HUES48 (cell line): ENCODE measurements around the gene NDUFV1.
"Not testable (repeated sequence)": the region's sequence is repeated elsewhere in the genome, so short reads cannot be mapped to it uniquely, and the experiment has no call there.

ENCODE experiments used
- H3K27ac ChIP-seq: one replicate; pipeline ENCODE4 v1.7.0; 2013; ENCODE audit warnings: low read depth, low read length, inconsistent platforms
- H3K27me3 ChIP-seq: 2 replicates; pipeline ENCODE4 v1.6.1; 2013; ENCODE audit warnings: mild to moderate bottlenecking, low read length; ENCODE audit not compliant: control insufficient read depth, insufficient read depth
- H3K36me3 ChIP-seq: 2 replicates; pipeline ENCODE4 v1.6.1; 2013; ENCODE audit warnings: low read length; ENCODE audit not compliant: control insufficient read depth, insufficient read depth
- H3K4me1 ChIP-seq: 2 replicates; pipeline ENCODE4 v1.6.1; 2013; ENCODE audit warnings: mild to moderate bottlenecking, low read length; ENCODE audit not compliant: control insufficient read depth, insufficient read depth
- H3K4me3 ChIP-seq: 2 replicates; pipeline ENCODE4 v1.5.1; 2013; ENCODE audit warnings: mild to moderate bottlenecking, low read depth, low read length
- H3K9ac ChIP-seq: 2 replicates; pipeline ENCODE4 v1.6.1; 2013; ENCODE audit warnings: mild to moderate bottlenecking, low read depth, low read length, moderate library complexity
- H3K9me3 ChIP-seq: 2 replicates; pipeline ENCODE4 v1.6.1; 2013; ENCODE audit warnings: low read length; ENCODE audit not compliant: control insufficient read depth, insufficient read depth

Gene NDUFV1

GRCh38 chr11:67606492-67607295 lies at the start of gene NDUFV1:
NDUFV1 (plus strand) TSS chr11:67606936; CDS start chr11:67607005, 69 bp downstream.
- Histone ChIP-seq H3K9me3 (no peaks in the 10 kb centered on the region), H3K36me3 (peaks cover 34% of the 10 kb centered on the region), H3K27ac (no peak within 1 kb of the TSS), H3K9ac (peak within 1 kb of the TSS; percentile 56), H3K4me3 (peak within 1 kb of the TSS; percentile 98), H3K4me1 (peaks cover 34% of the 10 kb centered on the region), H3K27me3 (no peaks in the 10 kb centered on the region)

GRCh38 chr11:67558084-67558772 lies 48.5 kb upstream of the NDUFV1 start:
- Histone ChIP-seq H3K9me3 (no peaks in the 10 kb centered on the region), H3K4me1 (peaks cover 3% of the 10 kb centered on the region; the same call in 1 of the 2 replicates), H3K36me3 (no peaks in the 10 kb centered on the region), H3K27me3 (no peaks in the 10 kb centered on the region), H3K4me3 (no peak overlapping the region), H3K9ac (no peak overlapping the region), H3K27ac (no peak overlapping the region)

DNA sequence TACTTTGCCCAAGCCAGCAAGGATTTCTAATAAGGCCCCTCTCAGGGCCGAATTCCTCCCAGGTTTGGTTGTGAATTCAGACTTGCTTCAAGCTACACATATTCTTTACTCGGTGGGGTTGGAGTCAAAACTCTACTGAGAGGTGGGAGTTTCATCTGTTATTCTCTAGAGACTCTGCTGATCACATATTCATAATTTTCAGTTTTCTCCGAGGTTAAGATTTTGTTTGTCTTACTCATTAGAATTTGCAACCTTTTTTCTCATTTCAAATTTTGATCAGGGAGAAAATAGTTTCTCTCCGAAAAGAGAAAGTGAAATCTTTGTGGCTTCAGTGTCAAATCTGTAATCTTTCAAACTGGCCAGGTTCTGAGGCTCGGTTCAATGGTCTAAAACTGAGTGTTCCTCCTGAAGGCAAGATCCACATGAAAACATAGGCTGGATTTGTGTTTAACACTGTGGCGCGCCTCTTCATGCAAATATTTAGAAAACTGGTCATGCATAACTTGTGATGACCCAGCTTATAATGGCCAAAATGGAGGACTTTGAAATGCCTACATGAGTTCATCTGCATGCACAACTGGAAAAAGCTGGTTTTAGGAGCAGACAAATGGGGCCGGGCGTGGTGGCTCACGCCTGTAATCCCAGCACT lies 44.6 kb upstream of the NDUFV1 start:
- Histone ChIP-seq H3K9ac (no peak overlapping the region), H3K4me1 (peaks cover 3% of the 10 kb centered on the region; the same call in 1 of the 2 replicates), H3K4me3 (no peak overlapping the region), H3K27me3 (no peaks in the 10 kb centered on the region), H3K27ac (no peak overlapping the region), H3K9me3 (no peaks in the 10 kb centered on the region), H3K36me3 (no peaks in the 10 kb centered on the region)

DNA sequence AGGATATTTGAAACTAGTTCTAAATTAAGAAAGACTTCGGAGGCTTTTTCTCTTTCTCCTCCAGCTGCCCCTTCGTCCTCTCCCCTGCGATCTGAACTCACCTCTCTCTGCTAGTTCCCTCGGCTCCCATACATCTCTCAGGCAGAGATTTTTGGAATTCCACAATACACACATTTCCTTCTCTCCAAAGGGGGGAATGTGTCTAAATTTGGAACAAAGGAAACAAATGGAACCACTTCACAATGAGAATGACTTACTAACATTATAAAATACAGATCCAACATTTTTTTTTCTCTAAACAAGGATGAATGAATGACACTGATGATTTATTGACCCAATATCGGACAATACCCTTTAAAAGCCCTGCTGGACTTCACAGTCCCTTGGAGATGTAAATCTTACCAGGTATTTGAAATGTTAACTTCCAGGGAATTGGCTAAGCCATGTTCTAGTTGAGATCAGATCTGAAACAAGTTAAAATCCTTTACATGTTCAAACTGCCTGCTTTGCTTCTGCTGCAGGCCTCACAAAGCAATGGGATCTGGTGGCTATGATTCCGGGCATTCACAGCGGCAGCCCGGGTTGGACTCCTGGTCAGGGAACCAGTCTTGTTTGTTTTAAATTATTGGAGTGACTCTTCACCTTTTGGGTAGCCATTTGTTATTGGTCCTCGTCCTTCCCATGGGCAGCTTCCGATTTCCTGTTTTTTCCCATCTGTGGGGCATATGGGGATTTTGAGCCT lies 43.6 kb upstream of the NDUFV1 start:
- Histone ChIP-seq H3K4me1 (peaks cover 3% of the 10 kb centered on the region; the same call in 1 of the 2 replicates), H3K4me3 (no peak overlapping the region), H3K9me3 (no peaks in the 10 kb centered on the region), H3K27me3 (no peaks in the 10 kb centered on the region), H3K9ac (no peak overlapping the region), H3K27ac (peak overlapping the region; percentile 15), H3K36me3 (no peaks in the 10 kb centered on the region)

- not testable (repeated sequence) for H3K9me3 ChIP-seq, H3K4me1 ChIP-seq, H3K36me3 ChIP-seq, H3K27me3 ChIP-seq, H3K4me3 ChIP-seq, H3K9ac ChIP-seq
- peak overlapping the region; percentile 15 for H3K27ac ChIP-seq
Observed at GRCh38 chr11:67563705-67564114, 43.0 kb upstream of the NDUFV1 start.

DNA sequence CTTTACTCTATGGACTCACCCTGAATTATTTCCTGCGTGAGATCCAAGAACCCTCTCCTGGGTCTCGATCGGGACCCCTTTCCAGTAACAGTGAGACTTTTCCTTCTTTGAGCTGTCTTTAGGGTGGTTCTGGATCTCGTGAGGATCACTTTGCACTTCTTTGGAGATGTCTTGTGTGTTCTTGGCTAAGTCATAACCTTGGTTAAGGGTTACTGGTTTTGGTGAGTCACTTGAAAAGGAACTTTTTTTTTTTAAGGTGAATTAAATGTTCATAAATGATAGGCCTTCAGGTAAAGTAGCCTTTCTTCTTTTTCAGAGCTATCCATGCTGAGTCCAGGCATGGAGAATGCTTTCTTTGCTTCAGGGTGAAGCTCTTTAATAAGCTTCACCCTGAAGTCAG lies 42.5 kb upstream of the NDUFV1 start:
- Histone ChIP-seq H3K9me3 (no peaks in the 10 kb centered on the region), H3K27ac (no peak overlapping the region), H3K4me3 (no peak overlapping the region), H3K36me3 (no peaks in the 10 kb centered on the region), H3K9ac (no peak overlapping the region), H3K4me1 (peaks cover 3% of the 10 kb centered on the region; the same call in 1 of the 2 replicates), H3K27me3 (no peaks in the 10 kb centered on the region)

DNA sequence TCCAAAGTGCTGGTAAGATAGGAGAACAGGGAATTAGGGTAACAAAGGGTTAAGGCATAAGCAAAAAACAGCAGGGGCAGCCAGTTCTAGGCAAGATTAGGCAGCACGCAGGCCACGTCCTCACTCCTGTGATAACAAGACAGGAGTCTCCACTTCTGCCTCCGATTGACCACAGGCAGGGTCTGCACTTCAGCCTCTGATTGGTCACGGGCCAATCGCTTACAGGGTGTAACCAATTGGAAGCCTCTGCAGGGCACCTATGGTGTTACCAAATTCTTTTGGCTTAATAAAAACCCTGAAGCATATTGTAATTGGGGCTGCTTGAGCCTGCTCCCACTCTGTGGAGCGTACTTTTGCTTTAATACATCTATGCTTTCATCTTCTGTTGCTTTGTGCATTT lies 35.3 kb upstream of the NDUFV1 start:
- H3K9ac ChIP-seq: no peak overlapping the region
- H3K4me1 ChIP-seq: no peaks in the 10 kb centered on the region
- no peaks in the 10 kb centered on the region for H3K9me3 ChIP-seq
- H3K36me3 ChIP-seq: no peaks in the 10 kb centered on the region
- no peak overlapping the region for H3K27ac ChIP-seq
- no peak overlapping the region for H3K4me3 ChIP-seq
- H3K27me3 ChIP-seq: no peaks in the 10 kb centered on the region

DNA sequence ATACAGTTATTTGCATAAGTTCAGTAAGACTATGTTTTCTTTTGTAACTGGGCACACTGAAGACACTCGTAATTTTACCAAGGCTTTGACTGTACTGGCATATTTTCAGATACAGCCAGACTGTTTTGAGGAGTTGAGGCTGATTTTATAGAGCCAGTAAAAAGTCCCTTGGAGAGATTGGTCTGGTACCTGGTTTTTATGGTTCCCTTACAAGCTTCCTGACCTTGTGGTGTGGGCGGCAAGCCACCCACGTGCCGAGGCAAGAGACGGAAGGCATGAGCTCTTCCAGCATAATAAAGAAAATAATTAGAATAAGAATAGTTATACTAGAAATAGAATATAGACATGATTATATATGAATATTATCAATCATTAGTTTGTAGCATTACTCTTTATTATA lies 34.4 kb upstream of the NDUFV1 start:
- Histone ChIP-seq H3K27ac (no peak overlapping the region), H3K9ac (no peak overlapping the region), H3K9me3 (no peaks in the 10 kb centered on the region), H3K36me3 (no peaks in the 10 kb centered on the region), H3K4me1 (no peaks in the 10 kb centered on the region), H3K27me3 (no peaks in the 10 kb centered on the region), H3K4me3 (no peak overlapping the region)

DNA sequence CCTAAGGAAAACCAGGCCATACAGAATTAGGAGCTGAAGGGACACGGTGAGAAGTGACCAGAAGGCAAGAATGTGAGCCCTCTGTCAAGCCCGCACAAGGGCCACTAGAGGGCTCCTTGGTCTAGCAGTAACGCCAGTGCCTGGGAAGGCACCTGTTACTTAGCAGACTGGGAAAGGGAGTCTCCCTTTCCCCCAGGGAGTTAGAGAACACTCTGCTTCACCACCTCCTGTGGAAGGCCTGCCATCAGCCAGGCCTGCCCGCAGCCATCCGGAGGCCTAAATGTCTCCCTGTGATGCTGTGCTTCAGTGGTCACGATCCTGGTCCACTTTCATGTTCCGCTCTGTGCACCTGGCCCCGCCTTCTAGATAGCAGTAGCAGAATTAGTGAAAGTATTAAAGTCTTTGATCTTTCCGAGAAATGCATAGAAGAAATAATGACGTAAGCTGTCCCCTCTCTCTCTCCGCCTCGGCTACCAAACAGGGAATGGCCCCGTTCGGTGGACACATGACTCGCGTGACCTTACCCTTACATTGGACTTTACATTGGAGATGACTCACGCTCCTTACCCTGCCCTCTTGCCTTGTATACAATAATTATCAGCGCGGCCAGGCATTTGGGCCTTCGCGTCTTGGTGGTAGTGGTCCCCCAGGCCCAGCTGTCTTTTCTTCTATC lies 33.9 kb upstream of the NDUFV1 start:
- Histone ChIP-seq H3K9me3 (no peaks in the 10 kb centered on the region), H3K9ac (no peak overlapping the region), H3K4me3 (no peak overlapping the region), H3K4me1 (no peaks in the 10 kb centered on the region), H3K27ac (no peak overlapping the region), H3K27me3 (no peaks in the 10 kb centered on the region), H3K36me3 (no peaks in the 10 kb centered on the region)

DNA sequence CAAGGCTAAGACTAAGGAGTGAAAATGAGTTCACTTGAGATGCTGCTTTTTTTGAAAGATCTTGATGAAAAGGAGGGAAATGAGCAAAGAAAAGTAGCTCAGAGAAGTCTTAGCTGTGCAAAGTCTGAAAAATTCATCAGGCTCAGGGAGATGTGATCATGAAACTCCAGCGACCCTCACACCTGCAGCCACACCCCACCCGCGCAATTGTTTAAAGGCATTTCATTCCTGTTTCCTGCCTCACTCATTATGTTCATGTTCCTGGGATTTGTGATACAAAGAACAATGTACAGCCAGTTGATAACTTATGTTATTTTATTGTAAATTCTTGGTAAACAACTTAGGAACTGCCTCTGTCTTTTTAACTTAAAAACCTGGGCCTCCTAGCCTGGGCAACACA lies 31.8 kb upstream of the NDUFV1 start:
- Histone ChIP-seq H3K36me3 (no peaks in the 10 kb centered on the region), H3K9me3 (no peaks in the 10 kb centered on the region), H3K4me1 (no peaks in the 10 kb centered on the region; the same call in 1 of the 2 replicates), H3K27me3 (no peaks in the 10 kb centered on the region; the same call in 1 of the 2 replicates), H3K9ac (no peak overlapping the region), H3K27ac (no peak overlapping the region), H3K4me3 (no peak overlapping the region)
